GM21723 (cell line): ENCODE data around the gene BRINP3.

ENCODE experiments used
- ATAC-seq: cut with Tn5 transposase; IDR thresholded peaks from one replicate; pipeline ENCODE4 v1.9.1; 2021; ENCODE audit warnings: mild to moderate bottlenecking, moderate library complexity; ENCODE audit not compliant: unreplicated experiment

The BRINP3 gene

DNA sequence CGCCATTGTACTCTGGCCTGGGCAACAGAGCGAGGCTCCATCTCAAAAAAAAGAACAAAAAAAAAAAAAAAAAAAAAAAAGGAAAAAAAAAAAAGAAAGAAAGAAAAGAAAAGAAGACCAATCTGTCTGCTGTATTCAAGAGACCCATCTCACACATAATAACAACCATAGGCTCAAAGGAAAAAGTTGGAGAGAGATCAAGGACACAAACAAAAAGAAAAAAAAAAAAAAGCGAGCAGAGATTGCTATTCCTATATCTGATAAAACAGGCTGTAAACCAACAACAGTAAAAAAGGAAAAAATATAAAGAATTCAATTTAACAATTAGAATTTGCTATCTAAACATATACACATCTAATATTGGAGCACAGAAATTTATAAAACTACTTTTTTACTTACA, 150.4 kb downstream of the BRINP3 start:
- ATAC-seq = no peak

DNA sequence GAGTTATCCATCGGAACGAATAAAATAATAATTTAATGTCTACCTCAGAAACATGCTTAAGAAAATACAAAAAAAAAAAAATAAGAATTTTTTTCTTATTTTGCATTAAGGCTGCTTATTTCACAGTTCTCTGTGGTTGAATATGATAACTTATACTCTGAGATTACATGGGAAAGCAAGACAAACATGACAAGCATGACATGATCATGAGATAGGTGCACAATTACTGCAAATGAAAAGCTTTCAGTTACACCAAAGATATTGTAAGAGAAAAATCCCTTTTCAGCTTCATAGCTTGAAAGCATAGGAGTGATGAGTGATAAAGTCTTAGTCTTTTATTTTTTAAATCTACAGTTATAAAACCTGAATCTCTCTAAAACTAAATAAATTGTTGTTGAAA, 154.1 kb downstream of the BRINP3 start:
- ATAC-seq = no peak

DNA sequence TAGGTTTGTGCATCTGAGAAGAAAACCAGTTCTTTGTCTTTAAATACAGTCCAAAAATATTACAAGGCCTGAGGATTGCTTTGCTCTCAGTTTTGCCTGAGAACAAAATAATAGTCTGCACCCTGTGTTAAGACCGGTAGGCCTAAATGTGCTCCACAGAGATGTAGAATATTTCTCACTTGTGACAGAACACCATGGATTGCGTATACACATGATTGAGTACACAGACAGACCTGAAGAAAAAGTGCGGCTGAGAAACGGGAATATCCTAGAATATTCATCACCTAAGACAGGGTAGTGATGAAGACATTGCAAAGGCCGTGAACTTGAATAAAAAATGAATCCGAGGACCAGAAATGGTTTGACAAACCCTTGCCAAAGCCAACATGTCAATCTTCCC, 155.4 kb downstream of the BRINP3 start:
- no peak for ATAC-seq

DNA sequence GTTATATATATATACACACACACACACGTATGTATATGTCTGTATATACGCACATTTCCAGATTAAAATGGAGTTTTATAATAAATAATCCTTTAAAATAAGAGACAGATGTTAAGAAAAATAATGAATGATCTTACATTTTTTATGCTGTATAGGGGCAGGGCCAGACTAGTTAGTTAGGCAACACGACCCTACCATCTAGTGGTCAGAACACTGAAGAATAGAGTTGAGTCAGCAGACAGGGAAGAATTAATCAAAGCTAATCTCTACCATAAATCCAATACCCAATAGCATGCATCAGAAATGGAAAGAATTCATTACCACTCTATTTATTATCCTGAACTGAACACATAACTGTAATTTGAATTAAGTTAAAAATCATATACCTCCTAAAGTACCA, 156.7 kb downstream of the BRINP3 start:
- no peak for ATAC-seq

DNA sequence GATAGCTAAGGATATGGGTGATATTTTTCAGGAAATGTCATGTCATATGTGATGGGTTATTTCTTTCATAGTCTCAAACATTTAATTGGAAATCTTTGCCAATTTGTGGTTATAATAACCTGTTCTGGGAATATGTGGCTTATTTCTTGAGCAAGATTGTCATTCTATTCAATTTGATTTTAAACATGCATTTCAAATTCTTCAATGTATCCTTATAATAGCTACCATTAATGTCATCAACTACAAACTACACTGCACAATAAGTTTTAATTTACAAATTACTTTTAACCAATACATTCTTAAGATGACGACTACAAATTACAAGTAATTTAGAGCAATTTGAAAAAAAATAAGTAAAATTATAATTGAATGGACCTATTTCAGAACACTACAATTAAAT, 164.9 kb downstream of the BRINP3 start:
- no peak for ATAC-seq

DNA sequence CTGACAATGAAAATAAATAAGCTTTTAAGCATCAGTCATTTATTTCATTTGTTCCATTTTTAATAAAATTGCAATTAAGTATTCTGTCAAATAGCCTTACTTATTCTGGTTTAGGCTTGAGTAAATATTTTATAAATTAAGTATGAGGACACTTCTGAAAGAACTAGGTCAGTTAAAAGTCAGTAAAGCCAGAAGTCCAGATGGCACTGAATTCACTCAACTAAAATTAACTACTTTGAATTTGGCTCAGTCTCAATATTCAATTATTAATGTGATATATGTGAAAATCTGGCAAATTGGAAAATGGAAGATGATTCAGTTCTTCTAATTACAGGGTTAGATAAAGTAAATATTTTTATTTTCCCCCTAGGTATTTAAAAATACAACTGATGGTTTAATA, 174.2 kb downstream of the BRINP3 start:
- no peak for ATAC-seq

DNA sequence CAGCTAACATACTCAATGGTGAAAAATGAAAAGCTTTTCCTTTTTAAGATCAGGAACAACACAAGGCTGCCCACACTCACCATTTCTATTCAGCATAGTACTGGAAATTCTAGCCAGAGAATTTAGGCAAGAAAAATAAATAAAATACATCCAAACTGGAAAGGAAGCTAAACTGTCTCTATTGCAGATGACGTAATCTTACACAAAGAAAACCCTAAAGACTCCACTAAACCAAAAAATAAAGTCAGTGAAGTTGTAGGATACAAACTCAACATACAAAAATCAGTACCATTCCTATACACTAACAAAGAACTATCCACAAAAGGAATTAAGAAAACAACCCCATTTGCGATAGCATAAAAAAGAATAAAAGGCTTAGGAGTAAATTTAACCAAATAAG, 181.2 kb downstream of the BRINP3 start:
- ATAC-seq = no peak

DNA sequence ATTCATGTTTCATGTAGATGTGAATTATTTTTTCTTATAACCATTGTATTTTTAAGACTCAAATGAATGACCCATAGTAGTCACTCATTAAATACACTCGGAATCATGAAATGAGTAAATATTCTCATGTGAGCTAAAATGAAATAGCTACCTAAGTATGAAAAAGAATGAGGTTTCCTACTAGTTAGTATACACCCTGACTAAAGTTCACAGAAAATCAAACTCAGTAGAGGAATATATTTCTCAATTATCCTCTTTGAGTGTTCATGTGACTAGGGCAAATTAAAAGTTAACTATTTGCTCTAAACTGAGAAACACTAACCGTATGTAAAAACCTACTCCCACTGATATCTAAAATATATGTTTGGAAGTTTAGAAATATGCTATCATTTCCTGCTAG, 187.8 kb downstream of the BRINP3 start:
- ATAC-seq = no peak

DNA sequence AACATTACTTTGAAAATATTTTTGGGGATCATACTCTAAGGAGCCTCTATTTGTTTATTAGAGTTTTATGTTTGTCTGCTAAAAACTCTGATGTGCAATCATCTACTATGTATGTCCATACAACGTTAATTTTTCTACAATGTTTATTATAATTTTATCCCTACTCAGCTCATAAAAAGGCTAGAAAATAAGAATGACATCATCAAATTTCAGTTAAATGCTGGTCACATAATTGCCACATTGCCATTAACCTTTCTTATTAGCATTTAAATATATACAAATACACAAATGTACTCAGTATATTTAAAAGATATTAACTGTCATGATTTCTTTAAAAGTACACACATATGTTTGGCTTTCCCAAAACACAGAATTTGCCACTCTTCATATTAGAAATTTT, 191.6 kb downstream of the BRINP3 start:
- no peak for ATAC-seq

DNA sequence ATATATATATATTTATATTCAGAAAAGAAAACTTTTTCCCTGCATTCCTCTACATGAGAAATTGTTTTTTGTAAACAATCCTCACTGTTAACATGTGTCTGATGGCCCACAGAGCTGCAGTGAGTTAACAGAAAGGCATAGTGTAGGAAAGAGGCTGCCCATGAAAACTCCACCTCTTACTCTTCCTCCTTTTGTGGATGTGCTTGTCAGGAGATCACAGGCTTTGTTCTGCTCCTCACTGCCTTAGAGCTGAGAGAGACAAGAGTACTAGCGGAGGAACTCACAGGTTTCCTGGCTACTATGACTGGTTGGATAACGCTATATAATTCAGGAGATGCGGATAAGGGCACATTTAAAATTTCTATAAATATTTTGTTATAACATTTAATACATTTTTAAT, 200.6 kb downstream of the BRINP3 start:
- ATAC-seq = no peak

DNA sequence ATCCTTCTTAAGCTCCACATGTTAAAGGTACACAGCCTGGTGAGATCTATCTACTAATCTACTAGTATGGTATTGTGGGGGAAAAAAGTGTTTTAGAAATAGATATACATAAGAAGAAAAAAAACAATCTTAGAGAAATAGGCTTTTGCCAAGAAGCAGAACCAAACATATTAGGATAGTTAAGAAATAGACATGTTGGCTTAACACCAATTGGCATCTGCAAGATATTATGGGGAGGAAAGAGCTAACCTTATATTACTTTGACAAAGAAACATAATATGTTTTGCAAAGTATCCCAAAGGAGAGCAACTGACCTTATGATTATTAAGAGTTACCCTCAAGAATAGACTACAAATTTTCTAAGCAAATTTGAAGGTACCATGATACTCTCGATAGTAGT, 202.9 kb downstream of the BRINP3 start:
- no peak for ATAC-seq

DNA sequence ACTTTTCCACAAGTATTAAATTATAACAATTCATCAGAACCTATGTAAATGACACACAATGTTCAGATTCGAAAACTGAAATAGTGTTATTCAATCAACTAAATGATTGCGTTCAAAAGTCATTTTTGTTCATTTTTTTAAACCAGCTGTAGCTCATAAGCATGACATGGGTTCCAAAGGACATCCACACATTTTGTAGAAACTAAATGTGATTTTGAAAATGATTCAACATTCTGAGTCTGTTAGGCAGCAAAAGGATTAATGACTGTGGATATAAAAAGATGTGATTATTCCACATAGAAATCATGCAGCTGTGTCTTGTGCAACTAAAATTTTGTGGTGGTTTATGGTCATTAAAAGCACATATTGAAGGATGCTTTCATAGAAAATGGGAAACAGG, 204.5 kb downstream of the BRINP3 start:
- ATAC-seq = no peak

DNA sequence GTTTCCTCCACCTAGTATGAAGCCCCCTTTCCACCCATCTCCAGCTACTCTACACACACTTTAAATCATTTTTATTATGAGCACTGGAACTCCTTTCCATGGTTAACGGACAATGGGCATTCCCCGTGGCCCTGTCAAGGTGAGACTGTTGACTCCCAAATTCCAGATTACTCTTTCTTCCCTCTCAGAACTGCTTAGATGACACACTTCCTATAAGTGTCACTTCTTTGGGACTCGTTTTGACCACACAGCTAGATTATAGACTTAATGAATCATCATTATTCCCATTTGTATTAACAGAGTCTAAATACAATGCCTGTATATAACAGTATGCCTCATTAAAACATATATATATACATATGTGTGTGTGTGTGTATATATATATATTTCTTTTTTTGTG, 215.1 kb downstream of the BRINP3 start:
- ATAC-seq = no peak

DNA sequence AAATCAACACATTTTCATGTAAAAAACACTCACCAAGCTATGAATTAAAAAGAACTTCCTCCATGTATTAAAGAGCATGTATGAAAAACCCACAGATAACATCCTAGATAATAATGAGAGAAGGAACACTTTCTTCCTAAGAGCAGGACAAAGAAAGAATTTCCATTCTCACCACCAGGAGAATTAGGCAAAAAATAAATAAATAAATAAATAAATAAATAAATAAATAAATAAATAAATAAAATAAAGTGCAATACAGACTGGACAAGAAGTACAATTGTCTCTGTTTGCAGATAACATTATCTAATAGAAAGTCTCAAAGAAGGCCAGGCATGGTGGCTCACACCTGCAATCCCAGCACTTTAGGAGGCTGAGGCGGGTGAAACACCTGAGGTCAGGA, 218.2 kb downstream of the BRINP3 start:
- ATAC-seq = no peak

DNA sequence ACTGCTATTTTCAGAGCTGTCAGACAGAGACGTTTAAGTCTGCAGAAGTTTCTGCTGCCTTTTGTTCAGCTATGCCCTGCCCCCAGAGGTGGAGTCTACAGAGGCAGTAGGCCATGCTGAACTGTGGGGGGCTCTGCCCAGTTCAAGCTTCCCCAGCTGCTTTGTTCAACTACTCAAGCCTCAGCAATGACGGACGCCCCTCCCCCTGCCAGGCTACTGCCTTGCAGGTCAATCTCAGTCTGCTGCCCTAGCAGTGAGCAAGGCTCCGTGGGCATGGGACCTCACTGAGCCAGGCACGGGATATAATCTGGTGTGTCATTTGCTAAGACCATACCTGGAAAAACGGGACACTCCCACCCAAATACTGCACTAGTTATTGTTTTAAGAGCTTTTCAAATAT, 219.7 kb downstream of the BRINP3 start:
- no peak for ATAC-seq

DNA sequence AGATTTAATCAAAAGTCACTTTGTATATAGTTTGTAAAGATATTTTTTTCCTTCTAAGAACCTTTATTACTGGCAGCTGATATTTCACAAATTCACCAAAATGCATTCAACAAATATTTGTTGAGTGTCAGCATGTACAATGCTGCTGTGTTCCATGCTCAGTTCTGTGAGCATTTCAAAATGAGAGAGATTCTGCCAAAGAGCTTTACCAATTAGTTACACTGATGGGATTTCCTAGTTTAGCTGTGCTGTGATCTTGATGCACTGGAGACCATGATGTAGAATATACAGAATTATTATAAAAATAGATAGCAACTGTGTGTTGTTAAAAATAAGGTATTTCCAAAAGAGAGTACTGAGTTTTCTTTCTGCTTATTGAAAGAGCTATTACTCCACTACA, 225.6 kb downstream of the BRINP3 start:
- ATAC-seq = no peak

DNA sequence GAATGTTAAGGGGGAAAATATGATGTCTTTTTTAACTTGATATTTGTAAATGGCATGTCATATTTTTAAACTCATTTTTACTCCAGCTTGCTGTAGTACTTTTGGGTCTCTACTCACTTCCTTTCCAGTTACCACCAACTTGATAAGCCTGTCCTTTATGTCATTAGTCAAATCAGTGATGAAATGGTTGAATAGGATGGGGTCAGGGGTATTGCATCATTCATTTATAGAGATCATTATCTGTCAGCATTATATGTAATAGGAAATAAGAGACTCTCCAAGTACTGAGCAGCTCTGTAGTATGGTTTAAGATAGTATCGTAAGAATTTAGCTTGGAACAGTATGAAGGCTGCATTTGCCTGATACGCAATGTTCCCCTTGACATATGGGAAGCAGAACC, 227.3 kb downstream of the BRINP3 start:
- ATAC-seq = no peak

DNA sequence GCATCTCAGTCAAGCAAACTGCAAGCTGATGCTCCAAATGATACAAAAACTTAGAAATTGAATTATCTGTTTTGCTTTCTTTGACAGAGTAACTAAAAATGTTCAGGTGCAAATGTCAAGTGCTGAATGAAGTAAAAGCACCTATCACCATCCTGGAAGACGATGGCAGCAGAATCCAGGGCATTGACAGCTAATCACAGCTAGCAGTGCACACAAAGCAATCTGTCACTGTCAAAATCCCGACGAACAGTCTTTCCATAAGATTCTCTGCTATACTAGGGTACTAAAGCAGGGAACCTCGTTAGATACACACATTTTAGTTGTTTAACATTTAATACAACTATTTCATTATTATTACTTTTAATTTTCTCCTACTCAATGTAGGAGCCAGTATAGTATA, 233.3 kb downstream of the BRINP3 start:
- ATAC-seq = no peak

DNA sequence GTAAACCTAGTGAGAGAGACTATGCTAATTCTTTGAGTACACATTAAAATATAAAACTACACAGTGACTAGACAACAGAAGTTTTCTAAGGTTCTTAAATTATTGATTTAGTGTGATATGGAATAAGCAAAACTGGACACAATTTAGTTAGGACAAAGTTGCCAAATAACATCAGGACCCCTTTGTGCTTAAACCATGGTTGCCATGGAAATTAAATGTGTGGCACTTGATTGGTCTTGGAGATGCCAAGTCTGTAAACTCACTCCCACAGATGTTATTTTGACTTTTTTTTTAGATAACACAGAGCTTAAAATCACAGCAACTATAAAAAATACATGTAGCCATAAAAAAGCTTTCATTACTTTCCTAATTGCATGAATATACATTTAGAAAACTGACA, 234.6 kb downstream of the BRINP3 start:
- ATAC-seq = no peak

DNA sequence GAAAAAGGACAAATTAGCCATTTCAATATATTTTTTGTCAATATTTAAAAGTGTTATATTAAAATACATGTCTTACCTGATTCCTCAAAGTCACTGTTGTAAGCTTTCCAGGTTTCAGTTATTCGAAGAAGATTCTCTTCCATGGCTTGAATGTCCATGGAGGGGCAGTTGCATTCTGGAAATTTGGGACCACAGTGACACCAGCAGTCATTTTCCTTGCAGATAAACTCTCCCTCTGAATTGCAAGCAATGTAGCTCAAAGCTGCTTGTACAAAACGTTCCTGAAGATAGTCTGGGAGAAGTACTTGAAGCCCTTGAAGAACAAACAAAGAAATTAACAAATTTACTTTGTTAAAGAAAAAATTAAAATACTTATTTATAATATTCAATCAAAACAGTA, 251.7 kb downstream of the BRINP3 start:
- no peak for ATAC-seq

DNA sequence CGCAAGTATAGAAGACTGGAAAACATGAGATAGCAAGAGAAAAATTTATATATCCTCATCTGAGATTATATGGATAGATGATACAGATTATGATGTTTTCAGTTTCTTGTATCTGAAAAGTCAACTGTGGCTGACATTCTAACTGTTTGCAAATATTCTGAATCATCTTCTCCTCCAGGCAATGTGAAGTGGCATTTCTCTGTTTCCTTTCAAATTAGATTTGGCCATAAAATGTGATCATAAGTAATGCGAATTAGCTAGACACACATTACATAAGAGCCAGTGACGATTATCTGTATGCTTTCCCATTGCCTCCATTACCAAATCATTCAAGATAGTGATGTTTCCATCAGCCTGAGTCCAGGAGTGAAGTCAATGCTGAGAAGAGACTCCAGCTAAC, 265.2 kb downstream of the BRINP3 start:
- no peak for ATAC-seq

DNA sequence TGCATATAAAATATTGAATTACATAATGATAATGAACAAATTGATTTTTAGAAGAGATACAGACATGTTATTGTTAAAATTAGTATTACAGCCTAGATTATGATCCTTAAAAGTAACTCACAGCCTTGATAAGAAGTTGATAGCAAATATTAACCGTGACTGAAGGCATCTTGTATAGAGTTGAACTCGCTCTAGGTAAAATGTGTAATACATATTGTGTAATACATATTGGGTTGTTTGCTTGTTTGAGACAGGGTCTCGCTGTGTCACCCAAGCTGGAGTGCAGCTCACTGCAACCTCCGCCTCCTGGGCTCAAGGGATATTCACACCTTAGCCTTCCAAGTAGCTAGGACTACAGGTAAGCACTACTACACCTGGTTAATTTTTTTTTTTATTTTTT, 269.9 kb downstream of the BRINP3 start:
- ATAC-seq = no peak

DNA sequence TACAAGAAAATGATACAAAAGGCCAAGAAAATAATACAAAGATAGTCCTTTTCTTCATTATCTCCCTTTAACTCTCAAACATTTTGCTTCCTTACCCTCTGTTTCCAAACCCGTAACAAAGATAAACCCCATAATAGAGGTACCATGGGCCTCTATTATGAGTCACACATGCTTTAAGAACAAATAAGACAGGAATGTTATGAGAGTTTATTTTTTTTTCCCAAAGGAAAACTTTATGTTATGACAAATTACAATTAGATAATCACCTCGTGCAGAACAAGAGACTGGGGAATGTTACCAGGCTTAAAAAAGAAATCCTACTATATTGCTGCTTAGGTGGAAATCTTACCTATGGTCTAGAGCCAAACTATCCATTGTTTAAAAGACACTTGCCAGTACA, 272.0 kb downstream of the BRINP3 start:
- ATAC-seq = no peak

DNA sequence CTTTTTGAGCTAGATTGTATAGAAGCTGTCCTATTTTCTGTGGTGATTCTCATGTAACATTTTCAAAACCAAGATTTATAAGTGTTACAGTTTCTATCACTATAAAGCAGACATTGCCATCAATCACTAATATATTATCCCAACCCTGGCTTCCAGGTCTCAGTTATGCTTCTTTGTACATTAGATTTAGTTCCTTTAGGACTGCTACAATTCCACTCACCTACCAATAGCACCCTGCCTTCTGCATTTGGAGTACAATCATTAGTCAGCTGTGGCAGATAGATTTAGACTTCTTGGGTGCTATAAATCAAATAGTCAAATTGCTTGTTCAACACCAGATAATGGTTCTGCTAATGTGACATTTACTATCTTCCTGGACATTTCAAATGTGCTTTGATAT, 281.6 kb downstream of the BRINP3 start:
- ATAC-seq = no peak
